GM19372 (cell line): ENCODE measurements around the gene PDGFD.

Experiments used
- ATAC-seq: cut with Tn5 transposase; IDR thresholded peaks from one replicate; pipeline ENCODE4 v1.9.1; 2021; ENCODE audit warnings: mild to moderate bottlenecking, low read depth, moderate library complexity; ENCODE audit not compliant: unreplicated experiment

Gene PDGFD

GRCh38 chr11:104015649-104016415 lies 148.1 kb downstream of the PDGFD start:
- peak; percentile 91 for ATAC-seq

- ATAC-seq, result no peak
Measured at GRCh38 chr11:104011044-104011443, 152.9 kb downstream of the PDGFD start.

- no peak for ATAC-seq
Measured at GRCh38 chr11:104009744-104010143, 154.2 kb downstream of the PDGFD start.

- ATAC-seq, result no peak
Measured at GRCh38 chr11:104005234-104005855, 158.6 kb downstream of the PDGFD start.

DNA sequence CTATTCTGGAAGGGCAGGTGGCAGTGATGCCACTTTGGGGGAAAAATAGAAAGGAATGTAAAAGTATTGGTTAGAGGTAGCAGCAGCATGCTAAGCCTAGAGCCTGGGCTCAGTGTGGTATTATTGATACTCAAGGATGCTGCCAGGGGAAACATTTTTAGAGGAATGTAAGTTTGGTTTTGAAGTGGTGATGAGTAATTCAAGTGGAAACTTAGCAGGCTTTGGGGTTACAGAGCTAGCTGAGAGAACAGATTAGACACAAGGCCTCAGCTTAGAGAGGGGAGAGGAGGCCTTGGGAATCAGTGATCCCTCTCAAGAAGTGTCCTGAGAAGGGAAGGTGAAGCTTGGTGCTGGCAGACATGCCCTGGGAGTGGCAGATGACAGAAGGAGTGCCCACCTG lies 160.5 kb downstream of the PDGFD start:
- ATAC-seq, result no peak

DNA sequence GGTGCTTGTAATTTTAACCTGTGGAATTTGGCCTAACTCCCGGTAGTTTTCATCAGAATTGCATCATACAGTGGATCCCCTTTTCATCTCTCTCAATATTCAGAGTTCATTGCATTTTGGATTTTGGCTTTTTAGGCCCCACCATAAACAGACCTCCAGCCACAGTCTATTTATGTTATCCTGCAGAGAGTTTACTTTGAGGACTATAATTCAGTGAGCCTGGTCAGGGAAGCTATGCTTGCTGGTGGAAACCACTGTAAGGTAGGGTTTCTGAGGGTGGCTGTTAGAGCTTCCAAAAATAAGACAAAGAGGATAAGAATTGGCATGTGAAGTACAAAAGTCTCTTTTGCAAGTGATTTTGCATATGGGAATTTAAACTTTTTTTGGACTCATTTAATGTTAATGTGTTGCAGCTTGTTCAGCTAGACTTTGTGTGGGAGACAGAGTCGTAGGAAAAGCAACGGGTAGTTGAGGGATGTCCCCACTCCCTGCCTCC lies 162.3 kb downstream of the PDGFD start:
- ATAC-seq, result no peak

DNA sequence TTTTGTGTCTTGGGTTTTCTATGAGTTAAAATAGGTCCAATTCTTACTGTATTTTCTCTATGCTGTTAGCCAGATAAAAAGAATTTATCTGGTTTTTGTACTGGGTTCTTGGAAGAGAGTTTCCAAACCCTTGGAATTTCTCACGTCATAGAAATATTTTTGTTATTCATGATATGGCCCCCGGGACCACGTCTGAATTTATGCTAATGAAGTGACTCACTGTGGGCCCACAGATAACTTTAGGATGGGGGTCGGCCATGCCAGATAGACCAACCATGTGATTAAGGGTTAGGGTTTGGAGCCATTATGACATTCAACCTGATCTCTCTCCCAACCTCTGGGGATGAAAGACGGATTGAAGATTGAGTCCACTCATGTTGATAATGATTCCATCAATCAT lies 163.1 kb downstream of the PDGFD start:
- no peak for ATAC-seq

- no peak for ATAC-seq
Measured at GRCh38 chr11:103998826-103999508, 165.0 kb downstream of the PDGFD start.

DNA sequence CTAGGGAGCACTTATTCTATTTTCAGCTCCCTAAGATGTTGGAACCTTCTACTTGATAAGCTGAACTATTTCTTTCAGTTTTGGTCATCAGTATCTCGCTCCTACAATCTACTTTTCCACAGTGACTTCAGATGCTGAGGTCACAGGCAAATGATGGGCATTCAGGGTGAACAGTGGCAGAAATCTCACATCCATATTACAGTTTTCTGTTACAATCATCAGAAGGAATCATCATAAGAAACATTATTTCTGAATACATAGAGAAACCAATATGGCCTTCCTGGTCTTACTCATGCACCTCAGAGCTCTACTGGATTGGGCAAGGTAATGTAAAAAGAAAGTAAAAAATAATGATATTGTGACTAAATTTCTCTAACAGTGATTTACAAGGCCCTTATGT lies 166.9 kb downstream of the PDGFD start:
- ATAC-seq, result no peak

GRCh38 chr11:103995896-103996295 lies 168.1 kb downstream of the PDGFD start:
- no peak for ATAC-seq

- no peak for ATAC-seq
Measured at GRCh38 chr11:103994518-103994917, 169.4 kb downstream of the PDGFD start.

GRCh38 chr11:103994094-103994493 lies 169.9 kb downstream of the PDGFD start:
- ATAC-seq, result no peak

DNA sequence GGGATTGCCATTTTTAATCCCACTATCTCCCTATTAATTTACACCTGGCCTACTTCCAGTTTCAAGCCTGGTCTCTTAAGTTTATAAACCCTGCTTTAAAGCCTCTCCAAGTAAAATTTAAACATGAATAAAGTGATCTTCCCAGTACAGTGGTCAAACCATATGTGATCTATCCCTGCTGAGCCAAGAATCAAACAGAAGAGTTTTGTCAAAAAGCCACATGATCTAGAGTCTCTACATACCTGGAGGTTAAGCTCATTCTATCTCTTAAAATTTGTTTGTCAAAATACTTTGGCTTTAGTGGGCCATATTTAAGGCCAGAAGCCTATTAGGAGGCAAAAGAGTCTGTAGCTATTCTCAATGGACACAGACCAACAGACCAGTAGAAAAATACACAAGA lies 170.4 kb downstream of the PDGFD start:
- ATAC-seq, result no peak

- ATAC-seq, result no peak
Measured at GRCh38 chr11:103988595-103988969, 175.4 kb downstream of the PDGFD start.

- no peak for ATAC-seq
Measured at GRCh38 chr11:103987629-103988594, 176.0 kb downstream of the PDGFD start.

GRCh38 chr11:103985041-103985440 lies 178.9 kb downstream of the PDGFD start:
- no peak for ATAC-seq

DNA sequence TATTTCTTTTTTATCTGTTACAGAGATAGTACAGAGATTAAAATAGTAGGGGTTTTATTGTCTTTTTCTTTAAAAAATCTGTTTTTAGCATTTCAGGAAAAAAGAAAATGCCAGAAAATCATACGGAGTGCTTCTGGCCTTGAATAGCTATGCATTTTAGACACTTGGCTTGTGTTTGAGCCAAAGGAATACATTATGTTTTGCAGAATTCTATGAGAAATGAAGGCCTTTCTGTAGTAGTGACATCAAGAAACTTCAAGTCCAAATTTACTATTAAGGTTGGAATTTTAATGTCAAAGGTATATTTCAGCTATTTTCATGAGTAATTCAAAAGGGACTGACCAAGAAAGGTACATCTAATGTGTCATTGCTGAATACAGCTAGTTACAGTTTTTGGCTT lies 183.8 kb downstream of the PDGFD start:
- no peak for ATAC-seq

- ATAC-seq, result no peak
Measured at GRCh38 chr11:103978616-103979595, 185.0 kb downstream of the PDGFD start.

DNA sequence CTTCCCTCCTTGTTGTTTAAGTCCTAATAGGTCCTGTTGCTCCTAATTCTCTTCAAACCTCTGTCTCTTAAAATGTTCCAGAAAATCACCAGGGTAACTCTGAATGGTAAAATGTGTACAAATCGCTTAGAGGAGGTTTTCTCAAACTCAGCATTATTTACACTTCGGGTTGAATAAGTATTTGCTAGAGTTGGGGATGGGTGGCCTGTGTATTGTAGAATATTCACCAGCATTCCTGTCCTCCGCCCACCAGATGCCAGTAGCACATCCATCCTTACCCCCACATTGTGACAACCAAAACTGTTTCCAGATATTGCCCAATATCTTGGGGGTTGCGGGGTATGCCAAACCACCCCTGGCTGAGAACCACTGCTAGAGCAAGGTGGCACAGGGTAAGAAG lies 191.9 kb downstream of the PDGFD start:
- no peak for ATAC-seq
